ENCODE measurements around the gene OCIAD1.

DNA sequence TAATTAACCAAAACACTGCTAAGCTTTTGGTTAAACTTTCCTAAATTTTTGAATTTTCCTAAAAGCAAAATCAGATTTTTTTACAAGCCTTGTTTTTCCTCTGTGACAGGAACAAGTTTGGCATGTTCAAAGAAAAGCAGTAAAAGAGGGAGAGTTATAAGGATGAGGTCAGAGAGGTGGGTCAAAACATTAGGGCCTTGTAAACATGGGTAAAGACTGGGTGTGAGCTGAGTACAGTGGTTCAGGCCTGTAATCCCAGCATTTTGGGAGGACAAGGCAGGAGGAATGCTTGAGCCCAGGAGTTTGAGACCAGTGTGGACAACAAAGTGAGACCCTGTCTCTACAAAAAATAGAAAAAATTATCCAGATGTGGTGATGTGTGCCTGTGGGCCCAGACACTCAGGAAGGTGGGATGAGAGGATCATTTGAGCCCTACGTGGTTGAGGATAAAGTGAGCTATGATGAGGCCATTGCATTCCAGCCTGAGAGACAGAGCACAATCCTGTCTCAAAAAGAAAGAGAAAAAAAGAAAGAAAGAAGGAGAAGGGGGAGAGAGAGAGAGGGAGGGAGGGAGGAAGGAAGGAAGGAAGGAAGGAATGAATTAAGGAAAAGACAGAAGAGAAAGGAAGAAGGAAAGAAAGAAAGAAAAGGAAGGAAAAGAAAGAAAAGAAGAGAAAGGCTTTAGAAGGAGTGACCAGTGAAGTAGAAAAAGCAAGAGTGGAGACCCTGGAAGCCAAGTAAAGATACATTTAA lies 33.8 kb upstream of the OCIAD1 start:
- TF ChIP-seq, protein P1, sequence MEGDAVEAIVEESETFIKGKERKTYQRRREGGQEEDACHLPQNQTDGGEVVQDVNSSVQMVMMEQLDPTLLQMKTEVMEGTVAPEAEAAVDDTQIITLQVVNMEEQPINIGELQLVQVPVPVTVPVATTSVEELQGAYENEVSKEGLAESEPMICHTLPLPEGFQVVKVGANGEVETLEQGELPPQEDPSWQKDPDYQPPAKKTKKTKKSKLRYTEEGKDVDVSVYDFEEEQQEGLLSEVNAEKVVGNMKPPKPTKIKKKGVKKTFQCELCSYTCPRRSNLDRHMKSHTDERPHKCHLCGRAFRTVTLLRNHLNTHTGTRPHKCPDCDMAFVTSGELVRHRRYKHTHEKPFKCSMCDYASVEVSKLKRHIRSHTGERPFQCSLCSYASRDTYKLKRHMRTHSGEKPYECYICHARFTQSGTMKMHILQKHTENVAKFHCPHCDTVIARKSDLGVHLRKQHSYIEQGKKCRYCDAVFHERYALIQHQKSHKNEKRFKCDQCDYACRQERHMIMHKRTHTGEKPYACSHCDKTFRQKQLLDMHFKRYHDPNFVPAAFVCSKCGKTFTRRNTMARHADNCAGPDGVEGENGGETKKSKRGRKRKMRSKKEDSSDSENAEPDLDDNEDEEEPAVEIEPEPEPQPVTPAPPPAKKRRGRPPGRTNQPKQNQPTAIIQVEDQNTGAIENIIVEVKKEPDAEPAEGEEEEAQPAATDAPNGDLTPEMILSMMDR (IDR thresholded peaks at IDR 0.05), result no peak
- TF ChIP-seq POLR2A (IDR thresholded peaks at IDR 0.05) (no peak), POLR2AphosphoS5 (IDR thresholded peaks at IDR 0.05) (no peak), EP300 (IDR thresholded peaks at IDR 0.05; ENCODE audit: low read depth) (no peak)
